ENCODE measurements around the gene CLSTN1. TPM values are rescaled to one million over a fixed set of nuclear protein-coding genes. Genes with fewer than 3 reads are reported as not detected.
"Not testable (repeated sequence)": the region's sequence is repeated elsewhere in the genome, so short reads cannot be mapped to it uniquely, and the experiment has no call there.

The CLSTN1 gene
- total RNA-seq, 1 donor from 2014 or later = 127 TPM

DNA sequence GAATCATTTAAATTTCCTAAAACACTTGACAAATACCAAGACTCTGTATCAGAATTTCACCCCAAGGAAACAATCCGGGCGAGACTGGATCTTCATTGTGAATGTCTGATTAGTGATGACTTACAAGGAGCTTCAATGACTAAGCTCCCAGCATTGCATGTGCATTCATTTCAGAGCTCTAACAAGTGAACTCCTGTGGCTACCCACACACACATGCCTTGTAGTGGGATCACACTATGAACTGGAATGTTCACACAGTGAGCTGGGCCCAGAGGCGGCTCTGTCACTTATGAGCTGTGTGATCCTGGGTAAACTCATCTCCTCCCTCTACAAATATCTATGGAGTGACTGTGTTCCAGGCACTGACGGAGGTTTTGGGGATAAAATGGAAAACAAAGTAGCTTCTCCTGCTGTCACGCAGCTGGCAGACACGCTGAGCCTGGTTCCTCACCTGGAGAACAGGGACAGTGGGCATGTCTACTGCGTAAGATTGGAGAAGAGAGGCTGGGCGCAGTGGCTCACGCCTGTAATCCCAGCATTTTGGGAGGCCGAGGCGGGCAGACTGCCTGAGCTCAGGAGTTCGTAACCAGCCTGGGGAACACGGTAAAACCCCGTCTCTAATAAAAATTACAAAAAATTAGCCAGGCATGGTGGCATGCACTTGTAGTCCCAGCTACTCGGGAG, 56.9 kb downstream of the CLSTN1 start:
- no peak for DNase-seq (ENCODE audit: low spot score in 2 of 2, unreplicated experiment in 2 of 2)
- Mint-ChIP-seq H3K9me3 (no peaks in the 10 kb centered on the region), H3K36me3 (peaks cover 13% of the 10 kb centered on the region), H3K4me3 (no peak overlapping the region), H3K4me1 (no peaks in the 10 kb centered on the region), H3K27ac (peak overlapping the region; percentile 72), H3K27me3 (ENCODE audit: low read depth) (no peaks in the 10 kb centered on the region)
- TF ChIP-seq, protein P1, sequence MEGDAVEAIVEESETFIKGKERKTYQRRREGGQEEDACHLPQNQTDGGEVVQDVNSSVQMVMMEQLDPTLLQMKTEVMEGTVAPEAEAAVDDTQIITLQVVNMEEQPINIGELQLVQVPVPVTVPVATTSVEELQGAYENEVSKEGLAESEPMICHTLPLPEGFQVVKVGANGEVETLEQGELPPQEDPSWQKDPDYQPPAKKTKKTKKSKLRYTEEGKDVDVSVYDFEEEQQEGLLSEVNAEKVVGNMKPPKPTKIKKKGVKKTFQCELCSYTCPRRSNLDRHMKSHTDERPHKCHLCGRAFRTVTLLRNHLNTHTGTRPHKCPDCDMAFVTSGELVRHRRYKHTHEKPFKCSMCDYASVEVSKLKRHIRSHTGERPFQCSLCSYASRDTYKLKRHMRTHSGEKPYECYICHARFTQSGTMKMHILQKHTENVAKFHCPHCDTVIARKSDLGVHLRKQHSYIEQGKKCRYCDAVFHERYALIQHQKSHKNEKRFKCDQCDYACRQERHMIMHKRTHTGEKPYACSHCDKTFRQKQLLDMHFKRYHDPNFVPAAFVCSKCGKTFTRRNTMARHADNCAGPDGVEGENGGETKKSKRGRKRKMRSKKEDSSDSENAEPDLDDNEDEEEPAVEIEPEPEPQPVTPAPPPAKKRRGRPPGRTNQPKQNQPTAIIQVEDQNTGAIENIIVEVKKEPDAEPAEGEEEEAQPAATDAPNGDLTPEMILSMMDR (IDR thresholded peaks at IDR 0.05; ENCODE audit: unreplicated experiment) = no peak

DNA sequence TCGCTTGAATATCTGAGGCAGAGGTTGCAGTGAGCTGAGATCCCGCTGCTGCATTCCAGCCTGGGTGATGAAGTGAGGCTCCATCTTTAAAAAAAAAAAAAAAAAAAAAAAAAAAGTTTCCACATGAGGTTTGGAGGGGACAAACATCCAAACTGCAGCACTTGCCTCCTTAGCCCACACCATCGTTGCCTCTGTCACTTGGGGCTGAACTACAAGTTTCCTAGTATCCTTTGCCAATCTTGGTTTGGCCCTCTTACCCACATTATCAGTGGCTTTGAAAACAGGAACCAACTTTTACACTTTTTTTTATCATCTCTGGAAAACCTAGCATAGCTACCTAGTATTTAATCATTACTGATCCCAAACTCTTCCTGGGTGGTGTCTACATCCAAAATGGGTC, 59.2 kb downstream of the CLSTN1 start:
- no peaks in the 10 kb centered on the region for H3K9me3 Mint-ChIP-seq
- TF ChIP-seq, protein P1 (IDR thresholded peaks at IDR 0.05; ENCODE audit: unreplicated experiment) = no peak
- H3K27me3 Mint-ChIP-seq (ENCODE audit: low read depth) = no peaks in the 10 kb centered on the region
- peaks cover 19% of the 10 kb centered on the region for H3K36me3 Mint-ChIP-seq
- no peak overlapping the region for H3K27ac Mint-ChIP-seq
- no peak overlapping the region for H3K4me3 Mint-ChIP-seq
- H3K4me1 Mint-ChIP-seq = no peaks in the 10 kb centered on the region
- DNase-seq (ENCODE audit: low spot score in 2 of 2, unreplicated experiment in 2 of 2) = no peak

DNA sequence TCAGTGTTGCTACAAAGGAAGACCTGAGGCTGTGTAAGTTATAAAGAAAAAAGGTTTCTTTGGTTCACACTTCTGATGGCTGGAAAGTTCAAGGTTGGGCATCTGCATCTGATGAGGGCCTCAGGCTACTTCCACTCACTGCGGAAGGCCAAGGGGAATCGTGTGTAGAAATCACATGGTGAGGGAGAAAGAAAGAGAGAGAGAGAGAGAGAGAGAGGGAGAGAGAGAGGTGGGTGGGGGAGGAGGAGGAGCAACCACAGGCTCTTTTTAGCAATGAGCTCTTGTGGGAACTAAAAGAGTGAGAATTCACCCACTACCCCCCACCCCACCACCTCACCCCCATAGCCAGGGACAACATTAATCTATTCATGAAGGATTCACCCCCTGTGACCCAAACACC, 59.9 kb downstream of the CLSTN1 start:
- Mint-ChIP-seq H3K36me3 (peaks cover 19% of the 10 kb centered on the region), H3K27me3 (ENCODE audit: low read depth) (no peaks in the 10 kb centered on the region), H3K27ac (no peak overlapping the region), H3K4me1 (no peaks in the 10 kb centered on the region), H3K4me3 (no peak overlapping the region), H3K9me3 (no peaks in the 10 kb centered on the region)
- no peak for DNase-seq (ENCODE audit: low spot score in 2 of 2, unreplicated experiment in 2 of 2)
- TF ChIP-seq, protein P1 (IDR thresholded peaks at IDR 0.05; ENCODE audit: unreplicated experiment) = no peak

DNA sequence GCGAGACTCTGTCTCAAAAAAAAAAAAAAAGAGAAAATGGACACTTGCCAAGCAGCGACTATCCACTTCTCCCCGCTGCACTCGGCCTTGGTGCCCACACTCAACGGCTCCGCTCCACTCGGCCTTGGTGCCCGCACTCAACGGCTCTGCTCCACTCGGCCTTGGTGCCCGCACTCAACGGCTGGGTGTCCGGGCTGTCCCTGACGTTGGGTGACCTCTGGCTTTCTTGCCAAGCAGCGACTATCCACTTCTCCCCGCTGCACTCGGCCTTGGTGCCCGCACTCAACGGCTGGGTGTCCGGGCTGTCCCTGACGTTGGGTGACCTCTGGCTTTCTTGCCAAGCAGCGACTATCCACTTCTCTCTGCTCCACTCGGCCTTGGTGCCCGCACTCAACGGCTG, 61.3 kb downstream of the CLSTN1 start:
- H3K36me3 Mint-ChIP-seq = peaks cover 21% of the 10 kb centered on the region
- H3K4me3 Mint-ChIP-seq; H3K27ac Mint-ChIP-seq; H3K4me1 Mint-ChIP-seq; H3K9me3 Mint-ChIP-seq; DNase-seq (ENCODE audit: low spot score in 2 of 2, unreplicated experiment in 2 of 2); H3K27me3 Mint-ChIP-seq (ENCODE audit: low read depth): not testable (repeated sequence)

DNA sequence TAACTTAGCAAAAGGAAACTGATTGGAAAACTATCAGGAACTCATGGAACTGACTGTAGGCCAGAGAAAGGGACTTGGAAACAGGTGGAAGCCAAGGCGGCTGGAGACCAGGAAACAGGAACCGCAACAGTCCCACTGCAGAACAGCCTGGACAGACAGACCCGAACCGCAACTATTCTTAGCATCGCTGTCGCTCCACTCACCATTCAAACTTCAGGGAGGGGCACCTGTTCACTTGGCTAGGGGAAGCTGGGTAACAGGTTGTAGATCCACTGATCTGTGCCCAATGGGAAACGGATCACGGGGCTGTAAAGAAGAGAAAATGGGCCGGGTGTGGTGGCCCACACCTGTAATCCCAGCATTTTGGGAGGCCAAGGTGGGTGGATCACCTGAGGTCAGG, 61.9 kb downstream of the CLSTN1 start:
- H3K4me3 Mint-ChIP-seq = no peak overlapping the region

DNA sequence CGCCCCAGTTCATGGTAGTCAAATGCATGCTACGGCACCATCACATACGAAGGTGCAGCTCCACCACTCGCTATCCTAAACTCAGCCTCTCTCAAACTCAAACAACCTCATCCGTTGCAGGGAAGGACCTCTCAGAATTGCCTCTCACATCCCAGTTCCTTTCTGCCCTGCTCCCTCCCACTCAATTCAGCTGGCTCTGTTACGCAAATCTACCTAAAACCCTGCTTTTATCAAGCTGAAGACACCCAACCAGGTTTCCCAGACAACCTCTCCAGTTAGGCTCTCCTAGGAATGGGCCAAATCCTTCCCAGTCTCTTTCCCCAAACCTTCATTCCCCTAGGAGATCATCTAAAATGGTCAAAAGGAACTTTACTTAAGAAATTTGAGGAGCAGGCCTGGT, 62.9 kb downstream of the CLSTN1 start:
- Mint-ChIP-seq H3K9me3 (no peaks in the 10 kb centered on the region), H3K4me1 (peaks cover 8% of the 10 kb centered on the region), H3K4me3 (no peak overlapping the region), H3K27ac (no peak overlapping the region), H3K36me3 (peaks cover 21% of the 10 kb centered on the region), H3K27me3 (ENCODE audit: low read depth) (no peaks in the 10 kb centered on the region)
- TF ChIP-seq, protein P1 (IDR thresholded peaks at IDR 0.05; ENCODE audit: unreplicated experiment) = no peak
- no peak for DNase-seq (ENCODE audit: low spot score in 2 of 2, unreplicated experiment in 2 of 2)

More for the DNA sequence above, 61.9 kb downstream of the CLSTN1 start:
- Mint-ChIP-seq H3K36me3 (peaks cover 21% of the 10 kb centered on the region), H3K4me1 (no peaks in the 10 kb centered on the region), H3K9me3 (no peaks in the 10 kb centered on the region), H3K27ac (no peak overlapping the region), H3K27me3 (ENCODE audit: low read depth) (no peaks in the 10 kb centered on the region)
- no peak for DNase-seq (ENCODE audit: low spot score in 2 of 2, unreplicated experiment in 2 of 2)
- TF ChIP-seq, protein P1 (IDR thresholded peaks at IDR 0.05; ENCODE audit: unreplicated experiment) = no peak

Measured in mesothelial cell of epicardium (in vitro differentiated cells).